ENCODE measurements around the gene APOBEC3A. TPM values are rescaled to one million over a fixed set of nuclear protein-coding genes. Genes with fewer than 3 reads are reported as not detected.

The APOBEC3A gene
- polyA plus RNA-seq, 1 experiment: not detected

- peak; percentile 75 for TF ChIP-seq CTCF (IDR thresholded peaks at IDR 0.05; ENCODE audit: low read depth, low read length)
- DNase-seq (ENCODE audit: low read depth, low spot score): no peak
These were observed 30.2 kb upstream of the APOBEC3A start for GRCh38 chr22:38927033-38927781.

GRCh38 chr22:38930512-38930911 is 26.9 kb upstream of the APOBEC3A start:
- no peak for TF ChIP-seq CTCF (IDR thresholded peaks at IDR 0.05; ENCODE audit: low read depth, low read length)
- Histone ChIP-seq H3K27me3 (ENCODE audit: control insufficient read depth, insufficient read depth, low read length) (peaks cover 14% of the 10 kb centered on the region), H3K9me3 (ENCODE audit: control insufficient read depth, insufficient read depth, low read length) (no peaks in the 10 kb centered on the region; the same call in 1 of the 2 replicates), H3K4me3 (ENCODE audit: low read depth, low read length) (no peak overlapping the region), H3K27ac (ENCODE audit: low read depth, low read length) (no peak overlapping the region)
- no peak for DNase-seq (ENCODE audit: low read depth, low spot score)
- CTCF ChIA-PET: interaction anchor here (1.4 kb wide), 1 partner anchor 161 kb away, joined by 3 read pairs; no protein-coding TSS in a partner anchor
- POLR2A ChIA-PET: no interaction called here

More at GRCh38 chr22:38927033-38927781, 30.2 kb upstream of the APOBEC3A start:
- H3K9me3 ChIP-seq (ENCODE audit: control insufficient read depth, insufficient read depth, low read length): no peaks in the 10 kb centered on the region; the same call in 1 of the 2 replicates
- ChIA-PET CTCF (interaction anchor here (0.7 to 1.6 kb wide), 4 partner anchors 16 to 76 kb away, joined by 3 to 4 read pairs (median 4); no protein-coding TSS in a partner anchor), POLR2A (interaction anchor here (0.5 kb wide), 1 partner anchor 180 kb away, joined by 7 read pairs; no protein-coding TSS in a partner anchor)
- H3K27me3 ChIP-seq (ENCODE audit: control insufficient read depth, insufficient read depth, low read length): peaks cover 2% of the 10 kb centered on the region
- peak overlapping the region; percentile 13; the same call in 1 of the 2 replicates for H3K4me3 ChIP-seq (ENCODE audit: low read depth, low read length)
- no peak overlapping the region for H3K27ac ChIP-seq (ENCODE audit: low read depth, low read length)

GRCh38 chr22:38935023-38935422 is 22.4 kb upstream of the APOBEC3A start:
- DNase-seq (ENCODE audit: low read depth, low spot score): no peak
- no peak for TF ChIP-seq CTCF (IDR thresholded peaks at IDR 0.05; ENCODE audit: low read depth, low read length)
- Histone ChIP-seq H3K4me3 (ENCODE audit: low read depth, low read length) (no peak overlapping the region), H3K27ac (ENCODE audit: low read depth, low read length) (no peak overlapping the region), H3K9me3 (ENCODE audit: control insufficient read depth, insufficient read depth, low read length) (no peaks in the 10 kb centered on the region; the same call in 1 of the 2 replicates), H3K27me3 (ENCODE audit: control insufficient read depth, insufficient read depth, low read length) (peaks cover 30% of the 10 kb centered on the region)
- ChIA-PET POLR2A (no interaction called here), CTCF (no interaction called here)

GRCh38 chr22:38935616-38936015 is 21.8 kb upstream of the APOBEC3A start:
- no peak for TF ChIP-seq CTCF (IDR thresholded peaks at IDR 0.05; ENCODE audit: low read depth, low read length)
- POLR2A ChIA-PET: no interaction called here
- CTCF ChIA-PET: no interaction called here
- DNase-seq (ENCODE audit: low read depth, low spot score): no peak
- H3K9me3 ChIP-seq (ENCODE audit: control insufficient read depth, insufficient read depth, low read length): no peaks in the 10 kb centered on the region; the same call in 1 of the 2 replicates
- no peak overlapping the region for H3K27ac ChIP-seq (ENCODE audit: low read depth, low read length)
- peaks cover 30% of the 10 kb centered on the region for H3K27me3 ChIP-seq (ENCODE audit: control insufficient read depth, insufficient read depth, low read length)
- H3K4me3 ChIP-seq (ENCODE audit: low read depth, low read length): no peak overlapping the region

GRCh38 chr22:38936562-38936961 is 20.8 kb upstream of the APOBEC3A start:
- CTCF ChIA-PET: no interaction called here
- Histone ChIP-seq H3K27me3 (ENCODE audit: control insufficient read depth, insufficient read depth, low read length) (peaks cover 33% of the 10 kb centered on the region), H3K9me3 (ENCODE audit: control insufficient read depth, insufficient read depth, low read length) (no peaks in the 10 kb centered on the region; the same call in 1 of the 2 replicates), H3K27ac (ENCODE audit: low read depth, low read length) (no peak overlapping the region), H3K4me3 (ENCODE audit: low read depth, low read length) (no peak overlapping the region)
- POLR2A ChIA-PET: no interaction called here
- DNase-seq (ENCODE audit: low read depth, low spot score): no peak
- no peak for TF ChIP-seq CTCF (IDR thresholded peaks at IDR 0.05; ENCODE audit: low read depth, low read length)

All from AG04450 (cell line).